Lung (tissue), 12 donors: ENCODE data around the gene NFKBIB. TPM values are rescaled to one million over a fixed set of nuclear protein-coding genes. Genes with fewer than 3 reads are reported as not detected.

Experiments used
- ATAC-seq: fragments of 200-7000 bp; cut with Tn5 transposase; one replicate; pipeline ENCODE4 v1.9.1; 2020; ENCODE audit warnings: moderate number of reproducible peaks; ENCODE audit not compliant: insufficient read depth, low FRiP score
- DNase-seq, 3 donors: peaks; one replicate each; pipeline ENCODE4 v3.0.0-alpha.2; 2013 to 2017
- H3K27ac ChIP-seq, 2 donors: one replicate each; pipeline ENCODE4 v1.5.1; 2013; ENCODE audit warnings: mild to moderate bottlenecking in 2 of 2, moderate library complexity in 2 of 2, control low read depth in 1 of 2, inconsistent platforms in 1 of 2, low read depth in 1 of 2, low read length in 1 of 2
- H3K27me3 ChIP-seq, 3 donors: one replicate each; pipeline ENCODE4 v1.5.1; 2013; ENCODE audit warnings: low read length in 2 of 3; ENCODE audit not compliant: control insufficient read depth in 3 of 3, insufficient read depth in 3 of 3
- H3K36me3 ChIP-seq, 4 donors: one replicate each; pipeline ENCODE4 v1.5.1; 2013; ENCODE audit warnings: low read length in 4 of 4, mild to moderate bottlenecking in 1 of 4, moderate library complexity in 1 of 4; ENCODE audit not compliant: control insufficient read depth in 4 of 4, insufficient read depth in 4 of 4
- H3K4me1 ChIP-seq, 5 donors: one replicate each; pipeline ENCODE4 v1.5.1; 2013; ENCODE audit warnings: low read length in 5 of 5, mild to moderate bottlenecking in 2 of 5, moderate library complexity in 1 of 5; ENCODE audit not compliant: control insufficient read depth in 5 of 5, insufficient read depth in 5 of 5
- H3K4me3 ChIP-seq: one replicate; pipeline ENCODE4 v1.5.1; 2013; ENCODE audit warnings: mild to moderate bottlenecking, control low read depth, moderate library complexity
- H3K9ac ChIP-seq, 2 donors: one replicate each; pipeline ENCODE4 v1.5.1; 2013; ENCODE audit warnings: low read length in 2 of 2, control low read depth in 1 of 2; ENCODE audit not compliant: insufficient read depth in 1 of 2
- H3K9me3 ChIP-seq, 4 donors: one replicate each; pipeline ENCODE4 v1.5.1; 2013; ENCODE audit warnings: low read length in 3 of 4, mild to moderate bottlenecking in 1 of 4, moderate library complexity in 1 of 4; ENCODE audit not compliant: control insufficient read depth in 4 of 4, insufficient read depth in 3 of 4
- WGBS, 2 donors: extraction: QIAGEN DNeasy Blood & Tissue Kit; methylation state at CpG; one replicate each; pipeline ENCODE4 v1.1.7; 2013; 5-methylcytosine and 5-hydroxymethylcytosine counted together
- polyA plus RNA-seq, 2 donors: library from polyadenylated mRNA; stranded (reverse); fragments of 200-250 nt; gene quantifications; one replicate each; pipeline ENCODE4 v1.2.1, GENCODE V29; 2013
- total RNA-seq, 2 donors: library from RNA; depleted of rRNA in 1 of 2; stranded (reverse); fragments of >200 nt in 1 of 2; gene quantifications; one replicate each; pipeline ENCODE4 v1.2.1, GENCODE V29; 2014 to 2021
- TF ChIP-seq, protein P1 (sequence below): IDR thresholded peaks from 2 replicates; pipeline ENCODE4 v1.5.1; 2012; ENCODE audit warnings: mild to moderate bottlenecking; ENCODE audit errors: control extremely low read depth, extremely low read depth
- donor health status: control.
- donor health status: control.
- donor health status: Bipolar disorder and iron deficiency.
- donor health status: healthy.
- donor health status: DM: yes; HTN: yes; CAD: no.

The NFKBIB gene
- total and polyA plus RNA-seq, 4 donors: 12.8 to 60.8 (median 48.8) TPM

GRCh38 chr19:38898788-38899446 is 852 bp upstream of the NFKBIB start:
- WGBS, 2 donors: 7 to 9% methylated on average over 25 of the region's 25 CpGs
- H3K27ac ChIP-seq: peak overlapping the region; percentile 62 to 77
- DNase-seq: peak in 1 of 3 donors; percentile 51
- H3K27me3 ChIP-seq: no peaks in the 10 kb centered on the region
- TF ChIP-seq, protein P1, sequence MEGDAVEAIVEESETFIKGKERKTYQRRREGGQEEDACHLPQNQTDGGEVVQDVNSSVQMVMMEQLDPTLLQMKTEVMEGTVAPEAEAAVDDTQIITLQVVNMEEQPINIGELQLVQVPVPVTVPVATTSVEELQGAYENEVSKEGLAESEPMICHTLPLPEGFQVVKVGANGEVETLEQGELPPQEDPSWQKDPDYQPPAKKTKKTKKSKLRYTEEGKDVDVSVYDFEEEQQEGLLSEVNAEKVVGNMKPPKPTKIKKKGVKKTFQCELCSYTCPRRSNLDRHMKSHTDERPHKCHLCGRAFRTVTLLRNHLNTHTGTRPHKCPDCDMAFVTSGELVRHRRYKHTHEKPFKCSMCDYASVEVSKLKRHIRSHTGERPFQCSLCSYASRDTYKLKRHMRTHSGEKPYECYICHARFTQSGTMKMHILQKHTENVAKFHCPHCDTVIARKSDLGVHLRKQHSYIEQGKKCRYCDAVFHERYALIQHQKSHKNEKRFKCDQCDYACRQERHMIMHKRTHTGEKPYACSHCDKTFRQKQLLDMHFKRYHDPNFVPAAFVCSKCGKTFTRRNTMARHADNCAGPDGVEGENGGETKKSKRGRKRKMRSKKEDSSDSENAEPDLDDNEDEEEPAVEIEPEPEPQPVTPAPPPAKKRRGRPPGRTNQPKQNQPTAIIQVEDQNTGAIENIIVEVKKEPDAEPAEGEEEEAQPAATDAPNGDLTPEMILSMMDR: no peak
- ATAC-seq: no peak
- H3K4me1 ChIP-seq: peaks cover 0 to 18% (median 9%) of the 10 kb centered on the region in 5 donors
- peaks cover 0 to 5% (median 0%) of the 10 kb centered on the region in 4 donors for H3K36me3 ChIP-seq
- H3K9me3 ChIP-seq: peaks cover 0 to 2% (median 0%) of the 10 kb centered on the region in 4 donors
- peak overlapping the region; percentile 84 to 94 for H3K9ac ChIP-seq
- H3K4me3 ChIP-seq: peak overlapping the region; percentile 57

DNA sequence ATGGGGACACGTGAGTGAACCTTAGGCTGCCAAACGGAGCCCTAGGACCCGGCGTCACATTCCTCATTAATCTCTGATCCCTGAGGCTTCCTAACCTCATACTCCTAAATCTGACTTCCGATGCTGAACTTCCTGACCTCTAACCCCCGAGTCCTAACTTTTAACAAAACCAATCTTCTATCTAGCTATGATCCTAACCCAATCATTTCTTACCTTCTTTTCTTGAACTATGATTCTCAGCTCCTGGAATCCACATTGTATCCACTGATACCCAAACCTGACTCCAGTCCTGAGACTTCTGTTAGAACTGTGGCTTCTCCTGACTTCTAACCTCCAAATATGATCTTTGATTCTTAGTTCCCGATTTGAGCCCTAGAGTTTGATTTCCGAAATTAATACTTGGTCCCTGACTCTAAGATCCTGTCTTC is 447 bp downstream of the NFKBIB start:
- no peak for ATAC-seq
- WGBS, 2 donors: 2 to 3% methylated on average over 8 of the region's 8 CpGs

GRCh38 chr19:38900743-38901190 is 998 bp downstream of the NFKBIB start:
- ATAC-seq: no peak
- Histone ChIP-seq H3K27me3 (no peaks in the 10 kb centered on the region), H3K4me1 (peaks cover 0 to 18% (median 9%) of the 10 kb centered on the region in 5 donors), H3K9me3 (peaks cover 0 to 2% (median 0%) of the 10 kb centered on the region in 4 donors), H3K36me3 (peaks cover 0 to 14% (median 1%) of the 10 kb centered on the region in 4 donors), H3K9ac (peak overlapping the region in 1 of 2 donors; percentile 97), H3K4me3 (no peak overlapping the region), H3K27ac (no peak overlapping the region)
- TF ChIP-seq, protein P1: no peak
- WGBS, 2 donors: 11 to 24% methylated on average over 3 of the region's 3 CpGs
- DNase-seq: peak in 1 of 3 donors; percentile 53

More for the DNA sequence above, 447 bp downstream of the NFKBIB start:
- TF ChIP-seq, protein P1: no peak
- peak overlapping the region; percentile 93 for H3K4me3 ChIP-seq
- peaks cover 0 to 2% (median 0%) of the 10 kb centered on the region in 4 donors for H3K9me3 ChIP-seq
- no peaks in the 10 kb centered on the region for H3K27me3 ChIP-seq
- H3K27ac ChIP-seq: peak overlapping the region; percentile 95 to 97
- no peak for DNase-seq
- peak overlapping the region; percentile 14 to 97 for H3K9ac ChIP-seq
- H3K36me3 ChIP-seq: peaks cover 0 to 8% (median 0%) of the 10 kb centered on the region in 4 donors
- H3K4me1 ChIP-seq: peaks cover 0 to 18% (median 9%) of the 10 kb centered on the region in 5 donors
